ENCODE data around the gene PTTG1IP. TPM values are rescaled to one million over a fixed set of nuclear protein-coding genes. Genes with fewer than 3 reads are reported as not detected.

Gene PTTG1IP
- total RNA-seq (2014; rRNA removed), result 330 and 455 TPM in 2 replicates
- Bru-seq, nascent RNA, result percentile 97 among the genes with signal in this experiment
- BruChase-seq, experiment 1, labeled RNA remaining after a 6-hour chase, result percentile 98 among the genes with signal in this experiment
- BruChase-seq, experiment 2, labeled RNA remaining after a 2-hour chase, result percentile 98 among the genes with signal in this experiment
- long read RNA-seq, transcript PTTG1IP-201 (6 exons, 2,760 nt), result major isoform, 1,394 of 2,146 reads
- long read RNA-seq, transcript PTTG1IP-203 (4 exons, 2,413 nt), result minor isoform, 14 of 2,146 reads
- long read RNA-seq, partial matches to known transcripts, result 132 of 2,146 reads
- long read RNA-seq, other reads (novel, unspliced or antisense), result 602 of 2,146 reads

- POLR2A ChIA-PET (ENCODE audit: unreplicated experiment), result interaction anchor here (0.5 to 1.0 kb wide), 6 partner anchors 9 to 414 kb away, joined by 3 to 25 read pairs (median 4); partner anchors contain the start of gene POFUT2
- peak within 1 kb of the TSS; percentile 84 for H2AFZ ChIP-seq (ENCODE audit: low read length)
- peak within 1 kb of the TSS; percentile 95 for H3K4me2 ChIP-seq (ENCODE audit: low read length)
- H3F3A ChIP-seq (ENCODE audit: low read length, unreplicated experiment), result peaks cover 7% of the 10 kb centered on the region
- peak within 1 kb of the TSS; percentile 82 for H3K27ac ChIP-seq (ENCODE audit: low read length)
- peaks cover 5% of the 10 kb centered on the region for H3K36me3 ChIP-seq (ENCODE audit: low read depth, low read length)
- BruUV-seq (replicated peaks), result no TSS peak
- no peaks in the 10 kb centered on the region for H3K9me2 ChIP-seq (replicated peaks; ENCODE audit: low read length)
- H3K9ac ChIP-seq (ENCODE audit: low read length), result peak within 1 kb of the TSS; percentile 85
- no peaks in the 10 kb centered on the region for H3K27me3 ChIP-seq (ENCODE audit: low read length)
- no peak for TF ChIP-seq CTCF (conservative IDR thresholded peaks at IDR 0.05; ENCODE audit: low read depth, low read length)
- H3K4me1 ChIP-seq (ENCODE audit: insufficient read depth, low read length), result peaks cover 59% of the 10 kb centered on the region
- DNase-seq (peak; percentile 99), ATAC-seq (peak; percentile 48)
- H4K20me1 ChIP-seq (ENCODE audit: low read length), result peaks cover 26% of the 10 kb centered on the region
- H3K9me3 ChIP-seq (ENCODE audit: low read length), result no peaks in the 10 kb centered on the region
- peak within 1 kb of the TSS; percentile 80 for H3K4me3 ChIP-seq (ENCODE audit: low read length)
- intact Hi-C loops (cut with micrococcal nuclease), result loop anchor here (1.0 to 10.0 kb wide), 2 partner anchors 55 to 251 kb away; no protein-coding TSS in a partner anchor
- CTCF ChIA-PET, result interaction anchor here (0.5 to 1.1 kb wide), 5 partner anchors 27 to 74 kb away, joined by 3 to 9 read pairs (median 4); no protein-coding TSS in a partner anchor
- peaks cover 55% of the 10 kb centered on the region for H3K79me2 ChIP-seq (ENCODE audit: low read length)
Observed at GRCh38 chr21:44873356-44874239, at the start of gene PTTG1IP. Gene PTTG1IP (minus strand): TSS chr21:44873690. CDS start chr21:44873616, 74 bp downstream.

- TF ChIP-seq EZH2phosphoT487 (IDR thresholded peaks at IDR 0.05; ENCODE audit: borderline replicate concordance, low read length), result no peak
- no peak for TF ChIP-seq CTCF (conservative IDR thresholded peaks at IDR 0.05; ENCODE audit: low read depth, low read length)
- TF ChIP-seq EZH2 (IDR thresholded peaks at IDR 0.05; ENCODE audit: low read length, unreplicated experiment), result no peak
- Histone ChIP-seq H3K36me3 (ENCODE audit: low read depth, low read length) (no peaks in the 10 kb centered on the region), H3K9me2 (replicated peaks; ENCODE audit: low read length) (no peaks in the 10 kb centered on the region), H3F3A (ENCODE audit: low read length, unreplicated experiment) (no peaks in the 10 kb centered on the region), H3K4me2 (ENCODE audit: low read length) (no peak overlapping the region), H3K4me1 (ENCODE audit: insufficient read depth, low read length) (peaks cover 36% of the 10 kb centered on the region), H3K79me2 (ENCODE audit: low read length) (peaks cover 36% of the 10 kb centered on the region), H3K4me3 (ENCODE audit: low read length) (no peak overlapping the region), H2AFZ (ENCODE audit: low read length) (no peak overlapping the region), H3K27ac (ENCODE audit: low read length) (no peak overlapping the region), H3K9me3 (ENCODE audit: low read length) (no peaks in the 10 kb centered on the region), H3K9ac (ENCODE audit: low read length) (no peak overlapping the region), H3K27me3 (ENCODE audit: low read length) (no peaks in the 10 kb centered on the region), H4K20me1 (ENCODE audit: low read length) (no peaks in the 10 kb centered on the region)
- BruUV-seq (replicated peaks), result no TSS peak
- DNase-seq (no peak), ATAC-seq (no peak)
- POLR2A ChIA-PET (ENCODE audit: unreplicated experiment), result no interaction called here
- intact Hi-C loops (cut with micrococcal nuclease), result no loop called here
- CTCF ChIA-PET, result no interaction called here
Observed at GRCh38 chr21:44921928-44922327, 48.4 kb upstream of the PTTG1IP start.
